ENCODE measurements around the gene GHRH.

The GHRH gene

GRCh38 chr20:37230200-37230599 lies 31.4 kb downstream of the GHRH start:
- Histone ChIP-seq H3K9me3 (ENCODE audit: control insufficient read depth, insufficient read depth, low read length) (no peaks in the 10 kb centered on the region), H3K9ac (ENCODE audit: low read depth, low read length) (no peak overlapping the region), H3K4me1 (ENCODE audit: insufficient read depth, low read length) (peaks cover 18% of the 10 kb centered on the region), H3K36me3 (ENCODE audit: insufficient read depth, low read length) (peaks cover 62% of the 10 kb centered on the region)

- Histone ChIP-seq H3K36me3 (ENCODE audit: insufficient read depth, low read length) (peaks cover 58% of the 10 kb centered on the region), H3K4me1 (ENCODE audit: insufficient read depth, low read length) (peaks cover 18% of the 10 kb centered on the region), H3K9me3 (ENCODE audit: control insufficient read depth, insufficient read depth, low read length) (no peaks in the 10 kb centered on the region), H3K9ac (ENCODE audit: low read depth, low read length) (no peak overlapping the region)
These were observed 32.3 kb downstream of the GHRH start for GRCh38 chr20:37229357-37229756.

GRCh38 chr20:37228656-37229055 lies 33.0 kb downstream of the GHRH start:
- Histone ChIP-seq H3K36me3 (ENCODE audit: insufficient read depth, low read length) (peaks cover 55% of the 10 kb centered on the region), H3K9ac (ENCODE audit: low read depth, low read length) (no peak overlapping the region), H3K4me1 (ENCODE audit: insufficient read depth, low read length) (peaks cover 18% of the 10 kb centered on the region), H3K9me3 (ENCODE audit: control insufficient read depth, insufficient read depth, low read length) (no peaks in the 10 kb centered on the region)

- H3K4me1 ChIP-seq (ENCODE audit: insufficient read depth, low read length), result peaks cover 18% of the 10 kb centered on the region
- peaks cover 56% of the 10 kb centered on the region for H3K36me3 ChIP-seq (ENCODE audit: insufficient read depth, low read length)
- H3K9ac ChIP-seq (ENCODE audit: low read depth, low read length), result no peak overlapping the region
- H3K9me3 ChIP-seq (ENCODE audit: control insufficient read depth, insufficient read depth, low read length), result no peaks in the 10 kb centered on the region
These were observed 33.5 kb downstream of the GHRH start for GRCh38 chr20:37228082-37228481.

- peaks cover 19% of the 10 kb centered on the region for H3K4me1 ChIP-seq (ENCODE audit: insufficient read depth, low read length)
- H3K36me3 ChIP-seq (ENCODE audit: insufficient read depth, low read length), result peaks cover 55% of the 10 kb centered on the region
- H3K9ac ChIP-seq (ENCODE audit: low read depth, low read length), result no peak overlapping the region
- H3K9me3 ChIP-seq (ENCODE audit: control insufficient read depth, insufficient read depth, low read length), result no peaks in the 10 kb centered on the region
These were observed 34.7 kb downstream of the GHRH start for GRCh38 chr20:37226889-37227288.

- H3K4me1 ChIP-seq (ENCODE audit: insufficient read depth, low read length), result peaks cover 20% of the 10 kb centered on the region
- H3K36me3 ChIP-seq (ENCODE audit: insufficient read depth, low read length), result peaks cover 41% of the 10 kb centered on the region
- no peak overlapping the region for H3K9ac ChIP-seq (ENCODE audit: low read depth, low read length)
- H3K9me3 ChIP-seq (ENCODE audit: control insufficient read depth, insufficient read depth, low read length), result no peaks in the 10 kb centered on the region
These were observed 36.5 kb downstream of the GHRH start for GRCh38 chr20:37225146-37225545.

GRCh38 chr20:37223053-37223452 lies 38.6 kb downstream of the GHRH start:
- Histone ChIP-seq H3K9me3 (ENCODE audit: control insufficient read depth, insufficient read depth, low read length) (no peaks in the 10 kb centered on the region), H3K9ac (ENCODE audit: low read depth, low read length) (no peak overlapping the region), H3K36me3 (ENCODE audit: insufficient read depth, low read length) (peaks cover 31% of the 10 kb centered on the region), H3K4me1 (ENCODE audit: insufficient read depth, low read length) (peaks cover 7% of the 10 kb centered on the region; the same call in 1 of the 2 replicates)

- Histone ChIP-seq H3K36me3 (ENCODE audit: insufficient read depth, low read length) (peaks cover 25% of the 10 kb centered on the region), H3K9me3 (ENCODE audit: control insufficient read depth, insufficient read depth, low read length) (no peaks in the 10 kb centered on the region), H3K9ac (ENCODE audit: low read depth, low read length) (no peak overlapping the region), H3K4me1 (ENCODE audit: insufficient read depth, low read length) (peaks cover 7% of the 10 kb centered on the region; the same call in 1 of the 2 replicates)
These were observed 39.5 kb downstream of the GHRH start for GRCh38 chr20:37222086-37222485.

GRCh38 chr20:37220731-37221130 lies 40.9 kb downstream of the GHRH start:
- H3K36me3 ChIP-seq (ENCODE audit: insufficient read depth, low read length), result peaks cover 23% of the 10 kb centered on the region
- H3K4me1 ChIP-seq (ENCODE audit: insufficient read depth, low read length), result peaks cover 7% of the 10 kb centered on the region; the same call in 1 of the 2 replicates
- H3K9ac ChIP-seq (ENCODE audit: low read depth, low read length), result no peak overlapping the region
- H3K9me3 ChIP-seq (ENCODE audit: control insufficient read depth, insufficient read depth, low read length), result no peaks in the 10 kb centered on the region

- Histone ChIP-seq H3K4me1 (ENCODE audit: insufficient read depth, low read length) (peaks cover 7% of the 10 kb centered on the region; the same call in 1 of the 2 replicates), H3K36me3 (ENCODE audit: insufficient read depth, low read length) (peaks cover 17% of the 10 kb centered on the region), H3K9ac (ENCODE audit: low read depth, low read length) (no peak overlapping the region), H3K9me3 (ENCODE audit: control insufficient read depth, insufficient read depth, low read length) (no peaks in the 10 kb centered on the region)
These were observed 41.6 kb downstream of the GHRH start for GRCh38 chr20:37219751-37220668.

- H3K4me1 ChIP-seq (ENCODE audit: insufficient read depth, low read length), result peaks cover 7% of the 10 kb centered on the region; the same call in 1 of the 2 replicates
- peaks cover 16% of the 10 kb centered on the region for H3K36me3 ChIP-seq (ENCODE audit: insufficient read depth, low read length)
- H3K9me3 ChIP-seq (ENCODE audit: control insufficient read depth, insufficient read depth, low read length), result no peaks in the 10 kb centered on the region
- no peak overlapping the region for H3K9ac ChIP-seq (ENCODE audit: low read depth, low read length)
These were observed 42.6 kb downstream of the GHRH start for GRCh38 chr20:37218976-37219375.

- Histone ChIP-seq H3K4me1 (ENCODE audit: insufficient read depth, low read length) (peaks cover 7% of the 10 kb centered on the region; the same call in 1 of the 2 replicates), H3K9me3 (ENCODE audit: control insufficient read depth, insufficient read depth, low read length) (no peaks in the 10 kb centered on the region), H3K9ac (ENCODE audit: low read depth, low read length) (no peak overlapping the region), H3K36me3 (ENCODE audit: insufficient read depth, low read length) (peaks cover 14% of the 10 kb centered on the region)
These were observed 43.2 kb downstream of the GHRH start for GRCh38 chr20:37218441-37218840.

- Histone ChIP-seq H3K36me3 (ENCODE audit: insufficient read depth, low read length) (peaks cover 42% of the 10 kb centered on the region), H3K4me1 (ENCODE audit: insufficient read depth, low read length) (no peaks in the 10 kb centered on the region), H3K9ac (ENCODE audit: low read depth, low read length) (no peak overlapping the region), H3K9me3 (ENCODE audit: control insufficient read depth, insufficient read depth, low read length) (no peaks in the 10 kb centered on the region)
These were observed 51.8 kb downstream of the GHRH start for GRCh38 chr20:37209661-37210314.

GRCh38 chr20:37209193-37209592 lies 52.4 kb downstream of the GHRH start:
- Histone ChIP-seq H3K9me3 (ENCODE audit: control insufficient read depth, insufficient read depth, low read length) (no peaks in the 10 kb centered on the region), H3K36me3 (ENCODE audit: insufficient read depth, low read length) (peaks cover 48% of the 10 kb centered on the region), H3K9ac (ENCODE audit: low read depth, low read length) (no peak overlapping the region), H3K4me1 (ENCODE audit: insufficient read depth, low read length) (no peaks in the 10 kb centered on the region)

GRCh38 chr20:37207171-37207570 lies 54.4 kb downstream of the GHRH start:
- no peak overlapping the region for H3K9ac ChIP-seq (ENCODE audit: low read depth, low read length)
- no peaks in the 10 kb centered on the region for H3K9me3 ChIP-seq (ENCODE audit: control insufficient read depth, insufficient read depth, low read length)
- H3K36me3 ChIP-seq (ENCODE audit: insufficient read depth, low read length), result peaks cover 55% of the 10 kb centered on the region
- peaks cover under 1% of the 10 kb centered on the region; the same call in 1 of the 2 replicates for H3K4me1 ChIP-seq (ENCODE audit: insufficient read depth, low read length)
